ENCODE measurements around the gene RABGAP1L. TPM values are rescaled to one million over a fixed set of nuclear protein-coding genes. Genes with fewer than 3 reads are reported as not detected.
"Not testable (repeated sequence)": the region's sequence is repeated elsewhere in the genome, so short reads cannot be mapped to it uniquely, and the experiment has no call there.

RABGAP1L gene
- total RNA-seq, 1 donor from 2014 or later, result 46.0 TPM

DNA sequence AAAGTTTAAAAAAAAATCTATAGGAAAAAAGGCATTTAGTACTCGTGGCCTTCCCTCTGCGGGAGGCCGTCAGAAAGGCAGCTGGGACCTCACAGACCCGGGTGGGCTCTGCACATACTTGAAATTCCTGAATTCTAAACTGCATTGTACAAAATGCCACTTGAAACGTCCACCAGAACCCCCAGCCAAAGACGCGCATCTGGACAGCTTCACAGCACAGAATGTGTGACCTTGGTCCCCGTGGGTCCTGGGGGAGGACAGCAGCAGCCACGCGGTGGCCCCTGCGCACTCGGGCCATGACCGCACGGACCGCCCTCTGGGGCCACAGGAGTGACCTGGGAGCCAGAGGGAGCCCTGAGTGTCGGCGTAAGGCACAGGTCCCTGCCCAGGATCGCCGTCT lies 884.5 kb downstream of the RABGAP1L start:
- no peaks in the 10 kb centered on the region for H3K36me3 ChIP-seq
- no peak overlapping the region for H3K4me3 ChIP-seq
- Mint-ChIP-seq H3K9me3 (peaks cover 19% of the 10 kb centered on the region), H3K4me3 (no peak overlapping the region), H3K36me3 (no peaks in the 10 kb centered on the region), H3K27ac (no peak overlapping the region), H3K27me3 (ENCODE audit: insufficient read depth, low read depth) (no peaks in the 10 kb centered on the region), H3K4me1 (peaks cover 6% of the 10 kb centered on the region)
- H3K9ac ChIP-seq, result no peak overlapping the region
- H3K9me3 ChIP-seq (ENCODE audit: low read depth), result no peaks in the 10 kb centered on the region
- peaks cover 8% of the 10 kb centered on the region for H3K4me1 ChIP-seq
- no peaks in the 10 kb centered on the region for H3K79me2 ChIP-seq (ENCODE audit: low read depth)
- no peak overlapping the region for H3K4me2 ChIP-seq
- DNase-seq (ENCODE audit: low spot score), result peak; percentile 64
- H2AFZ ChIP-seq (replicated peaks), result peak overlapping the region; percentile 12
- H4K20me1 ChIP-seq (ENCODE audit: low read depth), result no peaks in the 10 kb centered on the region
- TF ChIP-seq EZH2 (IDR thresholded peaks at IDR 0.05) (no peak), EZH2phosphoT487 (IDR thresholded peaks at IDR 0.05) (no peak)
- TF ChIP-seq, protein P1, sequence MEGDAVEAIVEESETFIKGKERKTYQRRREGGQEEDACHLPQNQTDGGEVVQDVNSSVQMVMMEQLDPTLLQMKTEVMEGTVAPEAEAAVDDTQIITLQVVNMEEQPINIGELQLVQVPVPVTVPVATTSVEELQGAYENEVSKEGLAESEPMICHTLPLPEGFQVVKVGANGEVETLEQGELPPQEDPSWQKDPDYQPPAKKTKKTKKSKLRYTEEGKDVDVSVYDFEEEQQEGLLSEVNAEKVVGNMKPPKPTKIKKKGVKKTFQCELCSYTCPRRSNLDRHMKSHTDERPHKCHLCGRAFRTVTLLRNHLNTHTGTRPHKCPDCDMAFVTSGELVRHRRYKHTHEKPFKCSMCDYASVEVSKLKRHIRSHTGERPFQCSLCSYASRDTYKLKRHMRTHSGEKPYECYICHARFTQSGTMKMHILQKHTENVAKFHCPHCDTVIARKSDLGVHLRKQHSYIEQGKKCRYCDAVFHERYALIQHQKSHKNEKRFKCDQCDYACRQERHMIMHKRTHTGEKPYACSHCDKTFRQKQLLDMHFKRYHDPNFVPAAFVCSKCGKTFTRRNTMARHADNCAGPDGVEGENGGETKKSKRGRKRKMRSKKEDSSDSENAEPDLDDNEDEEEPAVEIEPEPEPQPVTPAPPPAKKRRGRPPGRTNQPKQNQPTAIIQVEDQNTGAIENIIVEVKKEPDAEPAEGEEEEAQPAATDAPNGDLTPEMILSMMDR (IDR thresholded peaks at IDR 0.05), result no peak
- H3F3A ChIP-seq (ENCODE audit: low read depth), result no peaks in the 10 kb centered on the region
- no peak overlapping the region for H3K27ac ChIP-seq
- H3K27me3 ChIP-seq, result no peaks in the 10 kb centered on the region

DNA sequence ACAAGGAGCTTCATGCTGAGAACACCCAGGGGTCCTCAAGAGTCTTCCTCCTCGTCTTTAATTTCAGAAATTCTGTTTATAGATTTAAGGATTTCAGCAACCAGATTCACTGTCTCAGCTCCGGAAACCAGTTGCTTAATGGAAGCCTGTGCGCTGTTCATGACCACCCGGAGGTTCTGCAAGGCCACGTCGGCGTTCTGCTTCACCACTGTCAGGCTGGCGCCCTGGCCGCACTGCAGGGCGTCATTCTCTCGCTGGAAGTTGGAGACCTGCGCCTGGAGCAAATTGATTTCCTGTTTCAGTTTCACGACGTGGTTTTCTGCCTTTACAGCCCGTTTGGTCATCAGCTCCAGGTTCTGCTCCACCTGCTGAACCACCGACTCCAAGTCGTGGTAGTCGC lies 885.3 kb downstream of the RABGAP1L start:
- H3K4me1 ChIP-seq; H3K9ac ChIP-seq; H3K4me3 ChIP-seq; H2AFZ ChIP-seq (replicated peaks); H4K20me1 ChIP-seq (ENCODE audit: low read depth); H3K36me3 ChIP-seq; DNase-seq (ENCODE audit: low spot score); H3K4me3 Mint-ChIP-seq; H3K27me3 ChIP-seq; H3K27ac Mint-ChIP-seq; H3K36me3 Mint-ChIP-seq; H3K9me3 ChIP-seq (ENCODE audit: low read depth); H3K4me1 Mint-ChIP-seq; H3K27ac ChIP-seq; H3K27me3 Mint-ChIP-seq (ENCODE audit: insufficient read depth, low read depth); H3F3A ChIP-seq (ENCODE audit: low read depth); H3K4me2 ChIP-seq; H3K79me2 ChIP-seq (ENCODE audit: low read depth): not testable (repeated sequence)
- peaks cover 19% of the 10 kb centered on the region for H3K9me3 Mint-ChIP-seq

Small RNAs within 50 kb of the gene (small RNA-seq; reads per million reads assigned to genes)
- gene BANF1P4 (not detected), gene RF00019 (not detected), gene RNU6-307P (not detected)

Other genes starting within 250 kb of the RABGAP1L start
- not detected in 2 replicates for gene SERPINC1, start 242.2 kb upstream of the RABGAP1L start, total RNA-seq (ENCODE audit: low replicate concordance)
- 32.4 and 32.8 TPM in 2 replicates for gene RC3H1, start 137.2 kb upstream of the RABGAP1L start, total RNA-seq (ENCODE audit: low replicate concordance)